ENCODE results near the gene TMEM156.
"Not testable (repeated sequence)": the region's sequence is repeated elsewhere in the genome, so short reads cannot be mapped to it uniquely, and the experiment has no call there.

Gene TMEM156

DNA sequence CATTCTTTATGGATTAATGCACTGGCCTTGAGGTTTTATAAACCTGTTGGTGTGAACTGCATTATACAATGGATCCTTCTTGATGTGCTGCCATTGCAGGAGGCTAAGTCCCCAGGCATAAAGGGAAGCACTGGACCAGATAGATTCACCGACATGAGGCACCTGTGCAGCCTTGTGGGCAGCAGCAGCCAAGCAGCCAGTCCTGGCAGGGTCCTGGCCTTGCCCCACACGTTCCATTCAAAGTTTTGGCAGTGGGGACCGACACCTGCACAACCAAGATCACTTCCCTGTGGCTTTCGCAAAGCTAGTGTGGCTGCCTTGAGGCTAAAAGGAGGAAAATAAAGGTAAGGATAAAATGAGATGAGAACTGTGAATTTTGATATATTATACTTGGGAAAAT lies 53.1 kb downstream of the TMEM156 start:
- ChIA-PET POLR2A (no interaction called here), CTCF (interaction anchor here (0.7 kb wide), 1 partner anchor 13 kb away, joined by 3 read pairs; no protein-coding TSS in a partner anchor)
- DNase-seq (ENCODE audit: low read depth, low spot score) = no peak
- H3K4me3 ChIP-seq (ENCODE audit: low read depth, low read length) = no peak overlapping the region
- no peak for TF ChIP-seq CTCF (IDR thresholded peaks at IDR 0.05; ENCODE audit: insufficient read depth, low read length, missing control alignments)

GRCh38 chr4:38976308-38976707 lies 55.9 kb downstream of the TMEM156 start:
- ChIA-PET CTCF (interaction anchor here (1.1 kb wide), 1 partner anchor 9 kb away, joined by 3 read pairs; no protein-coding TSS in a partner anchor), POLR2A (no interaction called here)
- DNase-seq (ENCODE audit: low read depth, low spot score) = no peak
- TF ChIP-seq CTCF (IDR thresholded peaks at IDR 0.05; ENCODE audit: insufficient read depth, low read length, missing control alignments) = no peak
- H3K4me3 ChIP-seq (ENCODE audit: low read depth, low read length) = no peak overlapping the region

DNA sequence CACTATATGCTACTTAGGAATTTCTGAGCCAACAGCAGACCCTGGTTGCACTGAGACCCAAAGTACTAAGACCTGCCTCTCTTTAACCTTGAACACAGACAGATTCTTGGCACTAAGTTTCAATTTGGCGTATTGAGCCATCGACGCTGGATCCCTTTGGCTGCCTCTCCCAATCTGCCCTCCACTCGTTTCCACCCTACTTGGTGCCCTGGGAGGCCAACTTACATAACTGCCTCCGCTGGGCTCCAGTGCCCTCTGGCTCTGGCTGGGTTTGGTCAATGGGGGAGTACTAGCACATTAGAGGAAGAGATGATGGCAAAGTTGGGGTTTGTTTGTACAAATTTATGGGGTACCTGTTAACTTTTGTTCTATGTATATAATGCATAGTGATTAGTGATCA lies 63.5 kb downstream of the TMEM156 start:
- no peak overlapping the region for H3K4me3 ChIP-seq (ENCODE audit: low read depth, low read length)
- ChIA-PET POLR2A (no interaction called here), CTCF (no interaction called here)
- TF ChIP-seq CTCF (IDR thresholded peaks at IDR 0.05; ENCODE audit: insufficient read depth, low read length, missing control alignments) = no peak
- no peak for DNase-seq (ENCODE audit: low read depth, low spot score)

DNA sequence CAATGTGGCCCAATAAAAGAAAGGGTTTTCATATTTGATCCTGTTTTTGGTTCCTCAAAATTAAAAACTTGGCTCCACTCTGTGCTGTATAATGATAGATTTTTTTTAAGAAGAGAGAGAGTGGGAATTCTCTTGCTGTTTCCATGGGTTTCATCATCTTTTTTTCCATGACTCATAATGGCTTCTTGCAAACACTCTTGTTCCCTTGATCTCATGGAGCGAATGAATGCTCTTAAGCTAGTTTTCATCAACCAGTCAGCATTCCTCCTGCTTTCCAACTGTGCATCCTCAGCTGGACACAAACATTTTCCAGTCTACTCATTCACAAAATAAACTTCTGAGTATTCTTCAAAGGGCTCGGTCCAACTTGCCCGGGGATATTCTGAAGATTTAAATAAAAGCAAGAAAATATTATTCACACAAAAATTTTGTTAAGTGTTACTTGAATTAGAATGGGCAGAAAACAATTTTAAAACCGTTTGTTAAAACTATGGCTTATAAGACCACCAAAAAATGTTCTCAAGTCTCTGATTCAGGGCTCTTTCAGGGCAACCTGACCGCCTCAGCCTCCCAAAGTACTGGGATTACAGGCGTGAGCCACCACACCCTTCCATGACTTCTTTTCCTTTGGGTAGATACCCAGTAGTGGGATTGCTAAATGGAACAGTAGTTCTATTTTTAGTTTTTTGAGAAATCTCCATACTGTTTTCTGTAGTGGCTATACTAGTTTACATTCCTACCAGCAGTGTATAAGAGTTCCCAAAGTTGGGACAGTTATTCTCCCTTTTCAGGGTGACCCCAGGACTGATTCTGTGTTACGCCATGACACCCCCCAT lies 64.7 kb downstream of the TMEM156 start:
- ChIA-PET POLR2A (no interaction called here), CTCF (interaction anchor here (0.6 kb wide), 1 partner anchor 64 kb away, joined by 3 read pairs; no protein-coding TSS in a partner anchor)
- no peak overlapping the region for H3K4me3 ChIP-seq (ENCODE audit: low read depth, low read length)
- peak; percentile 98 for DNase-seq (ENCODE audit: low read depth, low spot score)
- TF ChIP-seq CTCF (IDR thresholded peaks at IDR 0.05; ENCODE audit: insufficient read depth, low read length, missing control alignments) = no peak

DNA sequence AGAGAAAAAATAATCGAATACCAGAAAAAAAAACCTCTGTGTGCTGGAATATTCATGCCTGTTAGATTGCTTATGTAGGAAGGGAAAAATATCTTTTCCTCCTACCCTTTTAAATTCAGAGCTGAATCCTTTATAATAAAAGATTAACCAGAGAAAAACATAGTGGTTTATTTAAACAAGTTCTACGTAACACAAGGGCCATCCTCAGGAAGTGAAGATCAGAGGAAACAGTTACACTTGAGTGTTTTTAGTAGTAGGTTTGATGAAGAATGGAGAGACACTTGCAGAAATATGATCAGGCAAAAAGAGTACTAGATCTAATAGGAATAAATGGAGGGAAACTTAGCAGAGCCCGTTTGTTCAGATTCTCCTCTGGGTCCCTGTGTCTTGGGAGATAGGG lies 66.3 kb downstream of the TMEM156 start:
- TF ChIP-seq CTCF (IDR thresholded peaks at IDR 0.05; ENCODE audit: insufficient read depth, low read length, missing control alignments) = no peak
- DNase-seq (ENCODE audit: low read depth, low spot score) = no peak
- POLR2A ChIA-PET = no interaction called here
- H3K4me3 ChIP-seq (ENCODE audit: low read depth, low read length) = no peak overlapping the region
- CTCF ChIA-PET = interaction anchor here (0.6 to 2.5 kb wide), 3 partner anchors 13 to 74 kb away, joined by 3 to 12 read pairs (median 3); no protein-coding TSS in a partner anchor

- POLR2A ChIA-PET = no interaction called here
- no peak for DNase-seq (ENCODE audit: low read depth, low spot score)
- no peak for TF ChIP-seq CTCF (IDR thresholded peaks at IDR 0.05; ENCODE audit: insufficient read depth, low read length, missing control alignments)
- H3K4me3 ChIP-seq (ENCODE audit: low read depth, low read length) = no peak overlapping the region
- CTCF ChIA-PET = interaction anchor here (0.7 to 2.5 kb wide), 3 partner anchors 10 to 75 kb away, joined by 3 to 12 read pairs (median 3); no protein-coding TSS in a partner anchor
Observed at GRCh38 chr4:38964942-38965775, 67.0 kb downstream of the TMEM156 start.

GRCh38 chr4:38959248-38959647 lies 73.0 kb downstream of the TMEM156 start:
- H3K4me3 ChIP-seq (ENCODE audit: low read depth, low read length); POLR2A ChIA-PET; DNase-seq (ENCODE audit: low read depth, low spot score): not testable (repeated sequence)
- CTCF ChIA-PET = interaction anchor here (1.8 kb wide), 1 partner anchor 10 kb away, joined by 5 read pairs; no protein-coding TSS in a partner anchor

Data from AG04449 (cell line).